GM18498 (cell line): ENCODE data around the gene TIFAB.

Experiments
- ATAC-seq: cut with Tn5 transposase; IDR thresholded peaks from one replicate; pipeline ENCODE4 v1.9.1; 2021; ENCODE audit warnings: mild to moderate bottlenecking, moderate library complexity; ENCODE audit not compliant: unreplicated experiment

Gene TIFAB

DNA sequence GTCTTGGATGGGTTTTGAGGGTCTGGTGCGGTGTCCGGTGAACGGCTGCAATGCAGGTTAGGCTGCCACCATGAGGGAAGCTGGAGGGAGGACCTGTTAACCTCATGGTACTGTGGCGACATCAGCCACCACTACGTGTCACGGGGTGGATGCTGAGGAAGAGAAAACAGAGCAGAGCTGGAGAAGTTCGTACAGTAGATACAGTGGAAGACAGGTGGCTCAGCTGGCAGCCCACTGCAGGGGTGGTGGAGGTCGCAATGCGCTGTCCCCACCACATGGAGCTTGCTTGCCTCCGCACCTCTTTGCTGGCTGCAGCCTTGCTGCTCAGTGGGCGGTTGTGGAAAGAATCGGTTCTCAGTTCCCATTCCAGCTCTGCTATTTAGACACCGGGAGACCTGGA is 7.8 kb downstream of the TIFAB start:
- no peak for ATAC-seq

DNA sequence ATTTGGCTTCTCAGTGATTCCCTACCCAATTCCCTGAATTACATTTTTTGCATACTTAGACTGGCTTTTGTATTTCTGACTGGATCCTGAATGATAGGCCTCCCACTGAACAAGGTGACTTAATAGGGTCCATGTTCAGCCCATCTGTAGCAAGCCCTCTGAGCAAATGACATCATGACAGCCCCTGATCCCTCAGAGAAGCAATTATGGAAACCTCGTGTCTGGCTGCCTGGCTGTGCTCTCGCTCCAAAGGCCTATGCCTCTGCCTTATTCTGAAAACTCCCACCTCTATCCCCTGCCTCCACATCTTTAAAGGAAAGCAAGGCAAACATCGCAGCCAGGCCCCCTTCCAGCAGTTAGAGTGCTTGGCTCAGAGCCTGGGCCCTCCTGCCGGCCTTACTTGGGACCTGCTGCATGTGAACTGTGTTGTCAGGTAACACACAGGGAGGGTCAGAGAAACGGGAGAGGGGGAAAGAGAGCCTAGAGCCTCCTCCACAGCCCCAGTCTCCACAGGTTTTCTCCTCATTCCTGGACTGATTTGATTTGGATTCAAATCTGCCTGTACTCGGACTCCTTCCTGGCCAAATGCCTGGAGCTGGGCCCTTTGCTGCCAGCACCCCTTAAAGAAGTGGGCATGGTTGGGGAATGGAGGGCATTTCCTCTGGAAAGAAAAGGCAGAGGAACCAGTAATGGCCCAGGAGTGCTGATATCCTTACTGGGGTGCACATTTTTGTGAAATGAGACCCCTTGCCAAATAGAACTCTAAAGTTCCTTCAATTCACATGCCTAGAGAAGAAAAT is 8.8 kb downstream of the TIFAB start:
- no peak for ATAC-seq

DNA sequence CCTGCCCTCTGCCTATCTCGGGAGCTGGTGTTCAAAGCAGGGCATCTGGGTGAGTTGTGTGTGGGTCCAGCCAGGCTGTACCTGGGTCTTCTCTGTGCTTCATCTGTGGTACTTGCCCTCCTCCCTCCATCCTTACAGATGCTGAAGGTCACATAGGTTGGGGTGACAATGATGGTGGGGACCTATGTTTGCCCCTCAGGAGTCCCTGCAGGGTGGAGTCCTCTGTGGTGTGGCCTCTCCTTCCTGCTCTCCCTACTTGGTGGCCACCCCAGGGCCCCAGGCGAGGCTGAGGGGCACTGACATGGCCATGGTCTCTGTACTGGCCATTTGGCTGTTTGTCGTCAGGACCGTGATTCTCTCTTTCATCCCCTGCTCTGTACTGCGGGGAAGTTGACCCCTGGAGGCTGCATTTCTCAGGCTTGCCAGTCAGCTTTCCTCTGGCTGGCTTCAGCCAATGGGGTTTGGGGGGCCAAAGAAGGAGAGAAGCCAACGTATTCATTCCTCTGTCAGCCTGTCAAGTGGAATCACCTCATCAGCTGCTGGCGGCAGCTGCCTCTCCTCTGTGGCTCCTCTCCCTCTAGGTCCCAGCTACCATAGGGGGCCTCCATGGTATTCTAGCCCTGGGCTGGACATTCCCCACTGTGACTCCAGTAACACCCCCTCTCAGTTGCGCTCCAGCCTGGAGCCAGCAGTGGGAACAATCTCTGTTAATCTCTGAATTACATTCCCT is 9.6 kb downstream of the TIFAB start:
- ATAC-seq: no peak

DNA sequence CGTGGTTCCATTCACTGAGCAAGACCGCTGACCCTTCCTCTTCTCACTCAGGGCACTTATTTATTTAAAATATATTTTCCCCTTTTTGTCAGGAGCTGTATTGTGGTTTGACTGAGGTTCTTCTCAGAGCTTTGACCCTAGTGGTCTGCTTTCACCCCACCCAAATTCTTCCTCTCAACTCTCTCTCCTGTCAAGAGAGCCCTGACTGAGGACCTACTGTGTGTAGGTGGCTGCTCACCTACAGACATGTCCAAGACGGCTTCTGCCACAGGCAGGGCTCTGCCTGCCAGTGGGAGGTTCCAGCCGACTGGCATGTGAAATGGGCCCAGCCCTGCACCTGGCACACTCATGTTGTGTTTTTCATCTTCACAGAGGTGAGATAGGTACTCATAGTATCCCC is 10.2 kb downstream of the TIFAB start:
- no peak for ATAC-seq

DNA sequence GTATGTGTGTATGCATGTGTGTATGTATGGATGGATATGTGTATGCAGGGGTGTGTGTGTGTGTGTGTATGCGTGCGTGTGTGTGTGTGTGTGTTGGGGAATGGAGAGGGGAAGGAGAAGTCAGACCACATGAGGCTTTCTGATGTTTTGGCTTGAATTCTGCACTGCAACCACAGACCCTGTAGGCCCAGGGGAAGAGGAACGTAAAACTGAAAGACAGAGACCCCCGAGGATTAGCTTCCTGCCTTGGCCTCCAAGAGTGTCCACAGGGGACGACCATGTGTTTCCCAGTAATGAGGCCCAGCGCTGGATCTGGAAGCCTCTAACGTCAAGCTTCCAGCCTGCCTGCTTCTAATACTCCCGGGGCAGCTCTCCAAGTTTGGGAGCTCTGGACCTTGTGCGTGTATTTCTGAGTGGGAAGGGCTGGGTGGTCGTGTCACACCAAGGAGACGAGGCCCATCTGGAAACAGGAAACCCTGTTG is 10.8 kb downstream of the TIFAB start:
- ATAC-seq: no peak

DNA sequence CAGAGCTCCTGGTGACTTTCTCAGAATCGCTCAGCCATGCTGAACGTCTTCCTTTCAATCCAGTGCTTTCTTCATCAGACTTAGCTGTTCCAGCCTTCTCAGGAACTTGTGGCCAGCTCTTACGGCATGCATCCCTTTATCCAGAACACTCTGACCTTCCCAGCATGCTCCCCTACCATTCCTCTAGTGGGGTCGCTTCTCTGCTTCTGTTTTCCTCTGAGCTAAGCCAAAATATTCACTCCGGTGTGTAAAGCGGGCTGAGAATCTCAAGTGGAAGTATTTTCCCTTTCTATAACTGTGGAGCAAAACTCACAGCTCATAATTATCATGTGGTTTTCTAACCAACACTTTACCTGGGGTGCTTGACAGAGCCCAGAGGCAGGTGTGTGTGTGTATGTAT is 11.2 kb downstream of the TIFAB start:
- ATAC-seq: no peak

DNA sequence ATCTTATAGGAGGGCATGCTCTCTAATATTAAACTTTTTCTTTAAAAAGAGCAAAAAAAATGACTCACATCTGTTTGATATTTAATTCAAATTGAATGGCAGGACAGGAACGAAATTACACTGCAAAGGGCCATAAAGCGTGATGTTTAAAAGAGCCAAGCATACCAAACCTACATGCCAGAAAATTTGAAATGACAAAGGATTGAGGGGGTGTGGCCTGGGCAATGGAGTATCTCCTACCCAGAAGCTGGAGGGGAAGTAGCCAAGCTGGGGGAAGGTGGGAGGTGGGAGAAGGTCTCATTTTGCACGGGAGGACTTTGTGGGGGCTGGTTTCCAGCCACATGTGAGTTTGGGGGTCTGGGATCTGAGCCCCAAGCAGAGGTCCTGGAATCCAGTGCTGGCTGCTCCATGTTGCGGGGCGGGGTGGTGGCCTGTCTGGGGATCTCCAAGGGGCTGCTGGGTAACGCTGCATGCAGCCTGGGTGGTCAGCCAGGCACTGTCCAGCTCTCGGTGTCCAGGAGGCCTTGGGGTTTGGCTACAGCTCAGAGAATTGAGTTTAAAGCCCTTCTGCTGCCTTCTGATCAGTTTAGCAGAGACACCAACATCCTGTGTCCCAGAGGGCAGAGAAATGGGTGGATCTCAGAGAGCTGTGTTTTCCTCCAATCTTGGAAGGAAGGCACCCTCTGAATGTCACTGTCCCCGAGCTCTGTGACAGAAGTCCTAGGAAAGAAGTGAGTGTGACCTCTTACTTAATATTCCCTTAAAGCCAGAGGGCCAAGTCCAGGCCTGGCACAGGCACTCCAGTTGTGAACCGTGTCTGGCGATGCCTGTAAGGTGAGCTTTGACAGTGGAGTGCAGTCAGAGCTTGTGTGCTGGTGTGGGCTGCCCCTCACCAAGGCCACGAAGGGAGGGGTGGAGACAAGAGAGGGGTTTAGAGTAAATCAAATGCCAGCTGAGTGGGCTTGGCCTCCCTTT is 12.6 kb downstream of the TIFAB start:
- ATAC-seq: no peak

DNA sequence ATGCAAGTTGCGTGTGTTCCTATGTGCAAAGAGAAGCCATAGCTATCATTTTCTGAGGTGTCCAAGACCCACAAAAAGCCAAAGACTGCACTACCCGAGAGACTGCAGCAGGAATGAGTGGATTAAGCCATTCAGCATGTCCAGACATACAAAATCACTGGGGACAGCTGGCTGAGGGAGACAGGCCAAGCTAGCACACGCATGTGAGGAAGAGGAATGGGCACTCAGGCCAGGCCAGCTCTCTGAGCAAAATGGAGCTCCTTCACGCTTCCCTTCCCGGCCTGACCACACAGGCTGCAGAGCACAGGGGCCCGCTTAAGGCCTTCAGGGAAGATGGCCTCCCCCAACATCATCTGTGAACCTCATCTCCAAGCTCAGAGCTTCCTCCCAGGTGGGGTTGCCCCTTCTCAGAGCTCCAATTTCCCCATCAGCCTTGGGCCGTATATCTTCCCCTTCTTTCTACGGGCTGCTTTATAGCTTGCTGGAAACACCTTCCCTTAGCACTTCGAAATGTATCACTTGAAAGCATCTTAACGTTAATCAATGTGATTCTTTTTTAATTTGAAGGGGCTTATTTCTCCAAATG is 13.4 kb downstream of the TIFAB start:
- no peak for ATAC-seq

DNA sequence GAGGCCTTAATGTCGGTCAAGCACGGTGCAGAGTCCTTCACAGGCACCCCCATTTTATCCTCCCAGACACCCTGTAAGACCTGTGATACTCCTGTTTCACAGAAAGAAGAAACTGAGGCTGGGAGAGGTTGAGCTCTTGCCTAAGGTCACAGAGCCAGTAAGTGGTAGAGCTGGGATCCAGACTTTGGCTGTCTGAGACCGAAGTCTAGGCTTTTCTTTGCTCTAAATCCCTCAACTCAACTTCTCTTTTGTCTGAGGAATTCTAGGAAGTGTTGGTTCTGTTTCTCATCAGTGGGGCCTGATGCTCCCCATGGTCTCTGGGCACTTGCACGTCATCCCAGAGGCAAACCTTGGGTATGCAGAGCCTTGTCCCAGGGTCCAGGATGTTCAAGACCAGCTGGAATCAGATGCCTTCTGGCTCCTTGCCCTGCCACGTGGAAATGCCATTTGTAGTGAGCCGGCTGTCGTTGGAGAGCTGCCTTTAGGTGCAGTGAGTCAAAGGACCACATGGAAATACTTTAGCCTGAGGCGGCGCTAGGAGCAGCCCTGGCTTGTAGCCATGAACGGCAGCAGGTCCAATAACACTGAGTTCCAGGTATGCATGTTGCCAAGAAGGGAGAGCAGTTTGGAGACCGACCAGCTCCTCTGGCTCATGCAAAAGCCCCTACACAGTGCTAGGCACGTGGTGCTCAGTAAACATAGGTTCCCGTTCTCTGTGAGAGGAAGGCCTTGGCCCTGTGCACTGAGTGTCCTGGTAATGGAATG is 14.2 kb downstream of the TIFAB start:
- ATAC-seq: no peak

DNA sequence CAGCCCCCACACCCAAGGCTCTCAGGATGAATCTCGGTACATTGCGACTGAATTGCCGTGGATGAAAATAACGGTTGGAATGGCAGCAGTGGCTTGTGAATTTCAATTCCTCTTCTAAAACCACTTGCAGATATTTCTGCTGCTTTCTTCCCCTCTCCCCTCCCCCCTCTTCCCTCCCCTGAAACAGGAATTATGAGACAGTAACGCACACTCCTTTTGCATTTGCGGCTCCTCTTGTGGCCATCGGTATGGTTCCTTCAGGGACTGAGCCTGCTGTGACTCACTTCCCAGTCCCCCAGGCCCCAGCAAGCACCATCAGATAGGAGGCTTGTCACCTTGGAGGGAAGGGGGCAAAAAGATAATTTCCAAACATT is 14.7 kb downstream of the TIFAB start:
- ATAC-seq: no peak

DNA sequence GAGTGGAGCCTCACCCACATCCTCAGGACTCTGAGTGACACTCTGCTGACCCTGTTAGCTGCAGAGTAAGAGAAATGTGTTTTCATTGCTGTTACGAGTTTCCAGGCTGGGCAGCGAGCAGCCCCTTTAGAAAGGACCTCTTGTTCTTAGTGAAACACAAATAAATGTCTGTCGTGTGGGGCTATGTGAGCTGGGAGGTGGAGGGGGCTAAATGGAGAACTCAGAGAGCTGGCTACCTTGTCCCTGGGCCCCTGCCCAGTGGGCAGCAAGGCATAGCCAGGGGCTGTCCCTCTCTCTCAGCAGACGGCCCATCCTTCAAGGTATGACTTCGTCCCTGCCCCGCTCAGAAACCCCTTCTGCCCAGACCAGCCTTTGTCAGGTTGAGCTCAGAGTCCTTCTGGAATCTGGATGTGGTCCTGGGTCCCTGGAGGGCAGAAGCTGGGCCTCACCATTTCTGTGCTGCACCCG is 15.2 kb downstream of the TIFAB start:
- no peak for ATAC-seq

DNA sequence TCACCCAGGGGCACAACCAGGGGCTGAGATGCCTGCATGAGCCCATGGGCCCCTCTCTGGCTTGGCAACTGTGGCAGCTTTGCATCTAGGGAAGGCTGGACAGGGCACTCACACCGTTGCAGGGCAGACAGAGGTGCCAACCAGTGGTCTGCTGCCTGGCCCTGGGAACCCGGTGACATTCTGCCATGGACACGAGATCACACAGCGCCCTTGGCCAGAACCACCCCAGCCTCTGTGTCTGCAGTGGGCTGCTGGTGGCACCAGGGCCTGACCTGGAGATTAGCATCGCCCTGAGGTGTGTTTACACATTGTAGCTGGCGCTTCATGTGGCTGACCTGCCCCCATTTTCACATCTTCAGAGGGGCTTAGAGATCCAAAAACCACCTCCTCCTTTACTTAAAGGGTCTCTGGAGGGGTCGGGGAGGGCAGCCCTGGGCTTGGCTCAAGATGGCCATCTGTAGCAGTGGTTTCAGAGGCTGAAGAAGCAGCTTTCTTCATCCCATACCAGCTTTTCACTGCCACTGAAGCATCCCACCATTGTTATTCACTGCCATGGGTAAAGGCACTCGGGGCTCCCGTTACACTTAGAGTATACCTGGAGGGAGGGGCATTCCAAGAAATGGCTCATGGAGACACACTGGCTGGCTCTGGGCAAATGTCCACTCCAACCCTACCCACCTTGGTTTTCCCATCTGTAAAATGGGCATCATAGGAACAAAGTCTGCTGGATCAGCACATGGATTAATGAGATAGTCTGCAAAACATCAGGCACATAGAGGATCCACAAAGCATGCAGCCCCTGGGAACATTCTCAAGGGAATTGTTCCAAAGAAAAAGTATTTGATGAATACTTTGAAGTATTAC is 16.5 kb downstream of the TIFAB start:
- ATAC-seq: no peak

DNA sequence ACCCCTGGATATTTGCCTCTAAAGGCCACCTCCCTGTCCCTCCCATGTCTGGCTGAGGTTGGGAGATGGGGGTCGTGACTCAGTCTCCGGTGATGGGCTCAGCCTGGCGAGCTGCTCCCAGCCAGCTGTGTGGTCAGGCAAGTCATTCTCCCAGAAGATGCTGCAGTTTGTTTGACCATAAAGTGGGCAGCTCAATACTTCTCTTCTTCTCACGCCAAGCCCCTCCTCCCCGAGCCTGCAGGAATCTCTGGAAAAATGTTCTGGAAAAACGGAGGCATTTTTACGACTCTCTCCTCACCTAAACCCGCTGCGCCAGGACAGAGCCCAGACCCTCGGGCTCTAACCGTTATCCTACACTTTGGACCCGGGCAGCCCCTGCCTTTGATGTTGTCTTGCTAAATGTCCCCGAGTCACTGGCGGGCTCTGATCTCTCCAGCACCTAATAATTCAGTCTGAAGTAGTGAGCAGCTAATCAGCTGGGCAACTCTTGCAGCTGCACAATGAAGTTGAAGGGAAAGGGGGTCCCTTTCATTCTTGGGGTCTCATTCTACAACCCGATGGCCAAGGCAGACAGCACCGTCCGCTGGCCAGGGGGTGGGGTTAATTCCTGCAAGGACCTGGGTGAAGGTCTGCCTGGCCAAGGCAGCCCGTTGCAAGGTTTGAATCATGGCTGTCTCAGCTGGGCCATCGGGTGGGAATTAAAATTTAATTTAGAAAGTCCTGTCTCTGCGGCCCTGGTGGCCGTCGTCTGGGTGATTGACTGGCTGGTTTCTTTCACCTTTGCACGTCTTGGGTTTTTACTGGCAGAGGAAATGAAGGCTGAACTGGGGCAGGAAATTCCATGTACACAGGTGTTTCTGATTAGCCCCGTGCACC is 17.3 kb downstream of the TIFAB start:
- ATAC-seq: no peak

DNA sequence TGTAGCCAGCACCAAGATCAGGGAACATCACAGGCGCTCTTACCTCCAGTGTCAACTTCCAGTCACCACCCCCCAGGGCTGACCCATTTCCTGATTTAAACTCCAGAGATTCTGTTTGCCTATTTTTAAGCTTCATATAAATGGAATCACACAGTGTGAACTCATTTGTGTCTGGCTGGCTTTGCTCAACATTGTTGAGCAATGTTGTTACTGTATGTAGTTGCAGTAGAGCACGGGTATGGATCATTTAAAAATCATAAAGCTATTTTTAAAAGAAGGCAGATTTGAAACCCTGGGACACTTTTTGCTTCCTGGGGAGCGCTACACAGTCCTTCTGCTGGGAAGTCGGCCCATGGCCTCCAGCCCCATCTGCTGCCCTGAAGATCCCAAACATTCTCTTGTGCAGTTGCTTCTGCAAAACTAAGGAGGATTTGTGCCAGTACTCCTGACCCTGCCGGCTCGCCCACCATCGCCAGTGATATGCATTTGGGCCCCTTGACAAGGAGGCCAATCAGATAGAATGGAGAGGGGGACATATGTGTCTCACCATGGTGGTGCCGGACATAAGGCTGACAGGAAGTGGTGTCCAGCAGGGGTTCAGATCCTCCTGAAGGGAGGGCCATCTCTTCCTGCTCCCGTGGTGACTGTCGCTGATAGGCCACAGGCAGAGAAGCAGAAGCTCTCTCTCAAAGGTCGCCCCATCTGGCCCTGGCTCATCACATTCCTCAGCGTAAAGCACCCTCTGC is 18.3 kb downstream of the TIFAB start:
- ATAC-seq: no peak

DNA sequence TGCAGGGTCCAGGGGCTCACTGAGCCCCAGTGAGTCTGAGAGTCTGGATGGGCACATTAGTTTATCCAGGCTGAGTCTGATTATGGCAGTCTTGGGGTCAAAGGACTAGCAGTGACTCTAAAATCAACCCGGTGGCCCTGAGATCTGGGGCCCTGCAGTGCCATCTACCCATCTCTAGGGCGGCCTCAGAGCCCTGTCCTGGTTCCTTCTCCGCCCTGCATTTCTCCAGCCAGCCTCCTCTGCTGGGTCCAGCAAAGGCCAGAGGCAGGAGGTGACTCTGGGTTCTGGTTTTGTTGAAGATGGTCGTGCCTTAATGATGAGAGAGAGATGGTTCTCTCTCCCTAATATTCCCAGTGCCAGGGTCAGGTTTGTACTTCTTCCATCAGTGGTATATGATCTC is 20.0 kb downstream of the TIFAB start:
- no peak for ATAC-seq

DNA sequence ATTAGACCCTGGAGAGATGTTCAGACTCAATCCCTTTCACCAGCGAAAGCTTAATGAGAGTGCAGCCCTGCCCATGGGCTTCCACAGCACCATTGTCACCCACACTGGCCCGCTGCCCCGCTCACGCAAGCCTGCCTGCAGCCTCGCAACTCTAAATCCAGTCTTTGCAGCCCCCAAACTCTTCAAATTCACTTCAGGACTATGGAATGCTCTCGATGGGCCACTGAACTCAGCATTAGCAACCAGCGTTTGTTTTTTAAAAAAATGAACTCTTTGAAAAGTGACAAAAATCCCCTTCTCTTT is 22.1 kb downstream of the TIFAB start:
- ATAC-seq: no peak

DNA sequence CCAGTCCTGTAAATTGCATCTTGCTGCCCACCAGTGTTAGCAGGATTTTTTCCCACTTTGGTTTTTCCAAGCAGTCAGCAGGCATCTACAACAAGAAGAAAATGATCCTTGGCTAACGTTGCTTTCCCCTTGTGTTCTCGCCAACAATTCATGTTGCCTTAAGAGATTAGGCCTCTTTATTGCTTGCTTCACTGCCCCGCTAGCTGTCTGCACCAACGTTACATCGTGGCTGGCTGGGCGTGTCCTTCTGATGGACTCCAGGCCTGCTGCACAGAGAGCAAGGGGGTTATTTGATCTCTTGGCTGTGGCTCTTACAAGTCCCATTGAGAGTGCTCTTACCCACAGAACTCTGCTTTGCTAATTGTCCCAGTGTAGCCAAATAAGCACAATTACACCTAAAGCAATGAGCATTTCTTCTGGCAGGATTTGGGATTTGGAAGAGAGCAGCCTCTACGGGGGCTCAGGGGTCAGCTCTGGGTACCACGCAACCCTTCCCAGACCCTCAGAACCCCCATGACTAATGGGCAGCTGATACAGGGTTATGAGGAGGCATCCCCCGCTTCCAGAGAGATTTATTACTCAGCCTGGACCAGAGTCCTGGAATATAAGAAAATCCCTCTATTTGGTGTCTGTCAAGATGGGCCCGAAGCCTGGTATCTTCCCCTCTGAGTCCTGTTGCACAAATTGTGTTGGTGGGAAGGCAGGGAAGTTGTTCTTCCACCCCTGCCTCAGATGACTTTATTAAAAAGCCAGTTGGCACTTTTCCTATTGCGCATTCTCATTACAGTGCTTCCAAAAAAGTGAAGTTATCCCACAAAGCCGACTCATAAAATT is 22.6 kb downstream of the TIFAB start:
- no peak for ATAC-seq
